Measurements from ENCODE around the gene RAD51B. TPM values are rescaled to one million over a fixed set of nuclear protein-coding genes. Genes with fewer than 3 reads are reported as not detected.

The RAD51B gene
- total and polyA plus RNA-seq, 7 donors: 2.4 to 24.4 (median 7.1) TPM

DNA sequence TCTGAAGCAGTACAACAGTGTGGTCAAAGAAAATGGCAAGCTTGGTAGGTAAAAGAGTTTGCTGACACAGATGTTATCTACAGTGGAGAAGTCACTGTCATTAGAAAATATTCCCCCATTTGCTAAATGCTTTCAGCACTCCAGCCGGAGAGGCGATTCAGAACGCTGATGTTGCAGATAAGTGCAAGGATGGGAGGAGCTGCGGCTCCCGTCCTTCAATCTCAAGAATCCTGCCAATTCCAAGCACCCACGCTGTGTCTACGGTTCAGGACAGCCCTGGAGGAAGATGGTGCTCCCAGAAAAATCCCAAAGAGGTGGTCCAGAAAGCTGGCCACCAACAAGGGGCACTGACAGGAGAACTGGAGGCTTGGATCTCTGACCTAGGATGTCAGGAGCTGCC, 894.2 kb downstream of the RAD51B start:
- peaks cover 0 to 9% (median 0%) of the 10 kb centered on the region in 4 donors for H3K4me1 ChIP-seq
- no peak for DNase-seq
- no peaks in the 10 kb centered on the region for H3K9me3 ChIP-seq
- H3K36me3 ChIP-seq: no peaks in the 10 kb centered on the region
- no peak overlapping the region for H3K27ac ChIP-seq
- 94 to 95% methylated on average over 7 of the region's 7 CpGs for WGBS, 2 donors
- intact Hi-C loops (cut with DNase I): no loop called here
- TF ChIP-seq POLR2AphosphoS5 (IDR thresholded peaks at IDR 0.05) (no peak), EP300 (IDR thresholded peaks at IDR 0.05) (no peak)
- no peak overlapping the region for H3K4me3 ChIP-seq
- no peaks in the 10 kb centered on the region for H3K27me3 ChIP-seq

GRCh38 chr14:68714991-68715924, 895.7 kb downstream of the RAD51B start:
- H3K4me3 ChIP-seq: no peak overlapping the region
- intact Hi-C loops (cut with DNase I): no loop called here
- TF ChIP-seq POLR2AphosphoS5 (IDR thresholded peaks at IDR 0.05): no peak
- no peak for TF ChIP-seq EP300 (IDR thresholded peaks at IDR 0.05)
- TF ChIP-seq, protein P1, sequence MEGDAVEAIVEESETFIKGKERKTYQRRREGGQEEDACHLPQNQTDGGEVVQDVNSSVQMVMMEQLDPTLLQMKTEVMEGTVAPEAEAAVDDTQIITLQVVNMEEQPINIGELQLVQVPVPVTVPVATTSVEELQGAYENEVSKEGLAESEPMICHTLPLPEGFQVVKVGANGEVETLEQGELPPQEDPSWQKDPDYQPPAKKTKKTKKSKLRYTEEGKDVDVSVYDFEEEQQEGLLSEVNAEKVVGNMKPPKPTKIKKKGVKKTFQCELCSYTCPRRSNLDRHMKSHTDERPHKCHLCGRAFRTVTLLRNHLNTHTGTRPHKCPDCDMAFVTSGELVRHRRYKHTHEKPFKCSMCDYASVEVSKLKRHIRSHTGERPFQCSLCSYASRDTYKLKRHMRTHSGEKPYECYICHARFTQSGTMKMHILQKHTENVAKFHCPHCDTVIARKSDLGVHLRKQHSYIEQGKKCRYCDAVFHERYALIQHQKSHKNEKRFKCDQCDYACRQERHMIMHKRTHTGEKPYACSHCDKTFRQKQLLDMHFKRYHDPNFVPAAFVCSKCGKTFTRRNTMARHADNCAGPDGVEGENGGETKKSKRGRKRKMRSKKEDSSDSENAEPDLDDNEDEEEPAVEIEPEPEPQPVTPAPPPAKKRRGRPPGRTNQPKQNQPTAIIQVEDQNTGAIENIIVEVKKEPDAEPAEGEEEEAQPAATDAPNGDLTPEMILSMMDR (IDR thresholded peaks at IDR 0.05): no peak
- no peak for TF ChIP-seq POLR2A (IDR thresholded peaks at IDR 0.05)
- 89 to 92% methylated on average over 7 of the region's 7 CpGs for WGBS, 2 donors
- H3K27me3 ChIP-seq: no peaks in the 10 kb centered on the region
- no peak for DNase-seq
- no peak overlapping the region for H3K27ac ChIP-seq
- no peaks in the 10 kb centered on the region for H3K36me3 ChIP-seq
- H3K4me1 ChIP-seq: peaks cover 0 to 9% (median 0%) of the 10 kb centered on the region in 4 donors
- H3K9me3 ChIP-seq: no peaks in the 10 kb centered on the region

DNA sequence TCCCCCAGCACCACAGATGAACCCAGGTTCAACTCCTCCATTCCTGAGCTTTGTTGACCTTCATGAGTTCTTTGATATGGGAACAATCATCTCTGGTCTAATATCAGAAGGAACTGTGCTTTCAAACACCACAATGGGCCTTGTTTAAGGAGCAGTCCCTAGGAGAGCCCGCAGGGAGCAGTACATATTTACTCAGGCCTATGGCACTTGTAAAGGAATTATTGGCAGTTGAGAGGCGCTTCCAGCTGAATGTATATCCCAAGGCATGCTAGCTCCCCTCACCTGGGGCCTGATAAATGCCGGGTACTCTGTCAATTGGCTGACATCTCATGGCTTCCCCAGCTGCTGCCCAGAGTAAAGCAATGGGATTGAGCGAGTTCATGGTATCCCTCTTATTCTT, 897.1 kb downstream of the RAD51B start:
- DNase-seq: no peak
- no peaks in the 10 kb centered on the region for H3K27me3 ChIP-seq
- H3K36me3 ChIP-seq: no peaks in the 10 kb centered on the region
- H3K9me3 ChIP-seq: no peaks in the 10 kb centered on the region
- 37 to 78% methylated on average over 4 of the region's 4 CpGs for WGBS, 2 donors
- no peak overlapping the region for H3K4me3 ChIP-seq
- intact Hi-C loops (cut with DNase I): no loop called here
- peaks cover 0 to 9% (median 0%) of the 10 kb centered on the region in 4 donors for H3K4me1 ChIP-seq
- no peak for TF ChIP-seq EP300 (IDR thresholded peaks at IDR 0.05)
- TF ChIP-seq POLR2AphosphoS5 (IDR thresholded peaks at IDR 0.05): no peak
- TF ChIP-seq POLR2A (IDR thresholded peaks at IDR 0.05): no peak
- TF ChIP-seq, protein P1 (IDR thresholded peaks at IDR 0.05): peak in 1 of 4 experiments; percentile 15
- no peak overlapping the region for H3K27ac ChIP-seq

DNA sequence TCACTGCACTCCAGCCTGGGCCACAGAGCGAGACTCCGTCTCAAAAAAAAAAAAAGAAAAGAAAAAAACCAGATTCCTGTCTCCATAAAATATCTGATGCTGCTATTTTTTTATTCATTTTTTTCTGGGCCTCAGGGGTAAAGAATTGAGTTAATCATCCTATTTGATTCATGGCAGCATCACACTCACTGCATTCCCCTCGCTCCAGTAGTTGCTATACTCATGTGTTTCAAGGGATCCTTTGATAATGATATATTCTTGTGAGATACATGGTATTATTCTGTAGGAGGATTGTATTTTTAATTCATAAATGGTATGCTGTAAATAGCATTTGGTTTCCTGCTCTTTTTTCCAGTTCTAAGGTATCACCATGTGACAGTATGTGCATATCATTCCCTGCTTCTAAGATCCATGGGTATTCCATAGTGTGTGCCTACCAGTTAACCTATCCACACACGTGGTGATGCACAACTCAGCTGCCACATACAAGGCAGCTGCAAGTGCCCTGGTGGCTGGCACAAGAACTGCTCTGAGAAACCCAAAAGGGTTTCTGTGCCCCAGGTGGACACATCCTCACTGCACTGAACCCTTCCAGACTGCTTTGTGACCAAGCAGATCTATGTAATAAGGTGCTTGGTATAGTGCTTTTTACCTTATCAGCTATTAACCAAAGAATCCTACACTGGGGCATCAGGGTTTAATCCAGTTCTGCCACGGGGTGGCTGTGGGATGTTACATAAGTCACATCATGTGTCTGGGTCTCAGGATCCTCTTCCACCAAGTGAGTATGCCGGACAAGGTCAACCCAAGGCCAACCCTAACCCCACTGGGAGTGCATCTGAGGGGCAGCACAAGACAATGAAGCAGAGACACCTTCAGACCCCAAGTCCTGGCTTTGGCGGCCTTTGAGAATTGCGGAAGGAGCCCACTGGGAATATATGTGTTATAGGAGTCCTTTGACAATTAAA, 898.7 kb downstream of the RAD51B start:
- Histone ChIP-seq H3K9me3 (no peaks in the 10 kb centered on the region), H3K4me1 (peaks cover 0 to 9% (median 0%) of the 10 kb centered on the region in 4 donors), H3K4me3 (no peak overlapping the region), H3K27ac (no peak overlapping the region), H3K27me3 (no peaks in the 10 kb centered on the region), H3K36me3 (no peaks in the 10 kb centered on the region)
- 86 to 87% methylated on average over 8 of the region's 8 CpGs for WGBS, 2 donors
- TF ChIP-seq EP300 (IDR thresholded peaks at IDR 0.05) (no peak), POLR2A (IDR thresholded peaks at IDR 0.05) (no peak), POLR2AphosphoS5 (IDR thresholded peaks at IDR 0.05) (no peak)
- TF ChIP-seq, protein P1 (IDR thresholded peaks at IDR 0.05): peak in 1 of 4 experiments; percentile 18
- intact Hi-C loops (cut with DNase I): no loop called here
- peak; percentile 46 for DNase-seq
